ENCODE measurements around the gene SIX6.
A peak's percentile ranks its signal among the peaks of the same experiment; 100 is the strongest.
"Not testable (repeated sequence)": the region's sequence is repeated elsewhere in the genome, so short reads cannot be mapped to it uniquely, and the experiment has no call there.

The SIX6 gene

DNA sequence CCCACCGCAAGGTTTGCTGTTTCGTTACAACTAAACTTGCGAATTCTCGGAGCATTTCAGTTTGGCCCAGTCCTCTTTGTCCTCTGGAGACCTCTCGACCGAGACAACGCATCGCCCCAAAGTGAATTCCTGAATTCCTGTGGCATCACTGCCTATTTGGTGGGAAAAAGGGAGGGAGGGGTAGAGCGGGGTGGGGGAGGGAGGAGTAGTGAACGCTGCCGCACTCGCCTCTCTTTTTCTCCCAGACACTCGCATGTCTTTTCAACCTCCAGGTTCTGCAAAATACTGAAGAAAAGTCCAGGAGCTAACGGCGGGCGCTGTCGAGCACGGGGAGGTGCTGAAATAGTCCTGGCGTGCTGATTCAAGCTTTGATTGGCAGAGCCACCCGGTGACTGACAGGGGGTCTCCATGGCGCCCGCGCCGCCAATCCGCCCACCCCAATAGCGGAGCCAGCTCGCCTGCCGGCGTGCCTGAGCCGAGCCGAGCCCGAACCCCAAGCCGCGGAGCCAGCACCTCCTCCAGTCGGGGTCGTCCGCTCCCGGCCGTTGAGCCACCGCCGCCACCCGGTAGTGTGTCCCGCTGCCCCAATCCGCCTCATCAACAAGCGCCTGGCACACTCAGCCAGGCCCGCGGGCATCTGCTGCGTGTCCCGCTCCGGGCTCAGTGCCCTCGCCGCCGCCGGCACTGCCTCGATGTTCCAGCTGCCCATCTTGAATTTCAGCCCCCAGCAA, at the start of gene SIX6:
Gene SIX6 (plus strand): TSS at position 440 of the 731 bp plus-strand sequence. CDS start 253 bp downstream, at position 693.
- peak; percentile 23 for DNase-seq (ENCODE audit: low read depth)

DNA sequence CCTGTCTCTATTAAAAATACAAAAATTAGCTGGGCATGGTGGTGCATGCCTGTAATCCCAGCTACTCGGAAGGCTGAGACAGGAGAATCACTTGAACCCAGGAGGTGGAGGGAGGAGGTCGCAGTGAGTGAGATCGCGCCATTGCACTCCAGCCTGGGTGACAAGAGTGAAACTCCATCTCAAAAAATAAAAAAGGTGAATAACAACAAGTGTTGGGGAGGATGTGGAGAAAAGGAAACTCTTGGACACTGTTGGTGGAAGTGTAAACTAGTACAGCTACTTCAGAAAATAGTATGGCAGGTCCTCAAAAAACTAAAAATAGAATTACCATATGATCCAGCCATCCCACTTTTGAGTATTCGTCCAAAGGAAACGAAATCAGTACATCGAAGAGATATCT, 28.7 kb upstream of the SIX6 start:
- DNase-seq (ENCODE audit: low read depth) = not testable (repeated sequence)

DNA sequence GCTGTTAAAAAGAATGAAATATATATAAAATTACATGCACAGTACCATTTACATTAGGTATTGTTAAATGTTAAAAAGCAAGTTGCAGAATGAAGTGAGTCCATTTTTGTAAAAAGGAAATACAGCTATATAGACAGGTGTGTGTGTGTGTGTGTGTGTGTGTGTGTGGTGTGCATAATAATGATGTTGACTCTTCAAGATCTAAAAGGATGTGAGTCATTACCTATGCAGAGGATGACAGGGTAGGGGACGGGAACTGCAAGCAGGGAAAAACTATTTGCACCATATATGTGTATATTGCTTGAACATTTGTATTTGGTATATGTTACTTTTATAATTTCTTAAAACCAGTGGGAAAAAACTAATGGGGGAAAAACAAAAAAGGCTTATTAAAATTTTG, 26.2 kb upstream of the SIX6 start:
- DNase-seq (ENCODE audit: low read depth) = no peak

DNA sequence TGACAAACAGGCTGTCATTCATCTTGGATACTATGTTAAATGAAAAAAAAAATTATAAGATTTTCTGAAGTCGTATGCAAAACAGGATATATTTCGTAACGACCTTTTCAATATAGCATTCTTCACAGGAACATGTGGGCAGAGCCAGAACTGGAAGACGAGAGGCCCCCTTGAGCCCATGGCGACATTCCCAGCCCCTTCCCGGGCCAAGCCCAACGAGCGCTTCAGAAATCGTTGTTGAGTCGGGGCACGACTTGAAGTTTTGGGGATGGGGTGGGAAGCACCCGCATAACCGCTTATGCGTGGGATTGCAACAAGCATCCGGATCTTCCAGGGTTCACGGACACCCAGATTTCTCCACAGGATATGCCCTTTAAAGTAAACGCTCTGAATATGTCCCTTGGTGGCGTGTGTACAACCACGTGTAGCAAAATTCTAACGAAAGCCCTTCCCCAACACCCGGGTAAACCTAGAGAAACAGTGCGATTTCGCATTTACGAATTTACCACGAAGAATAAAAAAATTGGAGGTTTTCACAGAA, 23.8 kb upstream of the SIX6 start:
- no peak for DNase-seq (ENCODE audit: low read depth)

DNA sequence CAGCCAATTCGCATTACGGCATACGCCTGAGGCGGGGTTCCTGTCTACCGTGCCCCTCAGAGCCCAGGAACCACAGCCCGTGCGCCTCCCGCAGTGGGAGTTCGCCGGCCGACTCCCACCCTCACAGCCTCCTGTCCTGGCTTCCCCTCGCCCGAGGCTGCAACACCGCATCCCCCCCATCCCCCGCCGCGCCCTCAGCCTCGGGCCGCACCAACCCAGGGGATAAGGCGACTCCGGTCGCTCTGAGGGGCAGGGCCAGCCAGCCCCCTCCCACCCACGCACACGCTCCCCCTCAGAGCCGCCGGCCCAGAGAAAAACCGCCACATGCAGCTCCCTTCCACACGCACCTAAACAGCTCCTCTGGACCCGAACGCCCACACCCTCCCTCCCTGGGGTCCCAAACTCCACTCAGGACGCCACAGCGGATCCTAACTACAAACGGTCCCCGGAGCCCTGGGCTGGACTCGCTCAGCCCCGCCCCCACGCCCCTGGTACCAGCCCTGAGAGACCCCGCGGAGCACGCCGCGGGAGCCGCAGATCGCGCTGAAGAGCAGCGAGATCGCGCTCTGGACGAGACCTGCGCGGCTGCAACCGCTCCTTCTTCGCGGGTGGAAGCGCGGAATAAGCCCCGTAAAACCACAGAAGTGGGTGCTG, 23.2 kb upstream of the SIX6 start, which contains the start of gene C14orf39:
Gene C14orf39 (minus strand): TSS at position 466 of the 654 bp plus-strand sequence. CDS start 985 bp downstream, outside the sequence.
- DNase-seq (ENCODE audit: low read depth) = peak; percentile 10

DNA sequence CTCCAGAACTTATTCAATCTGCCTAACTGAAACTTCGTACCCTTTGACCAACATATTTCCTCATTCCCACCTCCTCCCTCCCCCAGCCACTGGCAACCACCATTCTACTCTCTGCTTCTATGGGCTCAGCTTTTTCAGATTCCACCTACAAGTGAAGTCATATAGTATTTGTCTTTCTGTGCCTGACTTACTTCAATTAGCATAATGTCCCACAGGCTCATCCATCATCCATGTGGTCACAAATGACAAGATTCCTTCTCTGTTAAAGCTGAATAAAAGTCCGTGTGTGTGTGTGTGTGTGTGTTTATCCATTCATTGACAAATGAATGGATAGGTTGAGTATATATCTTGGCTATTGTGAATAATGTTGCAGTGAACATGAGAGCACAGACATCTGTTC, 21.7 kb upstream of the SIX6 start:
- DNase-seq (ENCODE audit: low read depth) = no peak

DNA sequence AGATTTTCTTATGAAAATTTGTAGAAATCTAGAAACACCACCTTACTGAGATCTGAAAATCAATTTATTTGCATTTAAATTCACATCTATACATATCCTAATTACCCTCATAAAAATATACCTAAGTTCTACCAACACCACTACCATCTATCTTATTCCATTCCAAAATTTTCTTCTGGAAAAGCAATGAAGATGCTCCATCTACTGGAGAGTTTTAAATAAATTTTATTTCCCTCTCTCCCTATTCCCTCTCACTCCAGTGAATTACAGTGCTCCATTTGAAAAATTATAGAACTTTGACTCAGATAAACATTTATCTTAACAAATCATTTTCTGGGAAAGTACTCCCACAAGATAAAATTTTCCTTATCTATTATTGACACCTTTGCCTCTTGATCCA, 20.8 kb upstream of the SIX6 start:
- no peak for DNase-seq (ENCODE audit: low read depth)

DNA sequence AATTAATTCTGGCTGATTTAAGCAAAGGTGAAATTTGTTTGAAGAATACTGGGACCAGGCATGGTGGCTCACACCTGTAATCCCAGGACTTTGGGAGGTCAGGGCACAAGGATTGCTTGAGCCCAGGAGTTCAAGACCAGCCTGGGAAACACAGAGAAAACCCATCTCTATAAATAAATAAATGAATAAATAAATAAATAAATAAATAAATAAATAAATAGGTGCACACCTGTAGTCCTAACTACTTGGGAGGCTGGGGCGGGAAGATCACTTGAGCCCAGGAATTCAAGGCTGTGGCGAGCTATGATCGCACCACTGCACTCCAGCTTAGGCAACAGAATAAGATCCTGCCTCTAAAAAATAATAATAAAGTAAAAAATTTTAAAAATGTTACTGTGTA, 18.7 kb upstream of the SIX6 start:
- no peak for DNase-seq (ENCODE audit: low read depth)

DNA sequence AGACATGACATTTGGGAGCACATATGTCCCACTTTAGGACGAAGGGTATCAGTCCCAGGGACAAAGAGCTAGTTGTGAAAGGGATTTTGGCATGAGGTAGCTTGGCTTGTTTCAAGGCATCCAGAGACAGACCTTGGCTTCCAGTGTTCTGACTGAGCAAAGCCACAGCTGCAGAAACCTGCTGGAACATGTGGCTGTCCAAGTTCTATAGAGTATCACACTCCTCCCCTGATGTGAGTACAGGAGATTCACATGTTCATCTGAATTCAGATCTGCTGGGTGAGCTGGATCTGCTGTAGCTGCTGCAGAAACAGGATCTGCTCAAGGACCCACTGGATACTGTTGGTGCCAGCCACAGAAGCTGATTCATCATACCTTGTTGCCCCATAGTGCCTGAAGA, 13.0 kb upstream of the SIX6 start:
- DNase-seq (ENCODE audit: low read depth) = no peak

DNA sequence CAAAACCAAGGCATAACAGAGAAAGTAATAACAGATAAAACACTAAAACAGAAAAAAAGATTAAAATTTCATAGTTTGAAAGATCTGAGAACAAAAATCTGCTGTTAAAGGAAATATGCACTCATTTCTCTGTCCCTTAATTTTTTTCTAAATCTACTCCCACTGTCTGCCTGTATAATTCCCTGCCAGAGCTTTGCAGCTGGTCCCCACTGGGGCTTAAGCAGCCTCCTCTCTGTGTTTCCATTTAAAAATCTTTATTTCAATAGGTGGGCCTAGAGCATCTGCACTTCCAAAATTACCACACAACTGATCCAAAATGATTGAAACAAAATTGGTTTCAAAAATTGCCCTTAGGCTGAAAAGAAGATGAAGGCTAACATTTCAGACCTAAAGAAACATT, 6.4 kb upstream of the SIX6 start:
- DNase-seq (ENCODE audit: low read depth) = no peak

DNA sequence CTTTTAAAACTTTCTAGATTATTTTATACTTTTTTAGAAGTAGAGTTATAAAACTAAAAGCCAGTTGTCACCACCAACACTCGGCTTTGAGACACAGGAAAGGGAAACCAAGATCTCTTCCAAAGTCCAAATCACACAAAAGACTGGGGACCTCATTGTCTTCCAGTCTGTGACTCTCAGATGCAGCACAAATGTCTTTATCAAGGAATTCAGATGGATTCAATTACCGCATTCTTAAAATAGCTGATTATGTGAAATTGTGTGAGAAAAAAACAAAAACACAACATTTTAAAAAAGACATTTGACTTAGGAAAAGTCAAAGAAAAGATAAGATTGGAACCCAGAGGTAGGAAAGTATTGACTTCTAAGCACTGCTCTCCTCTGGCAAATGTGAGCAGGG, 3.5 kb upstream of the SIX6 start:
- DNase-seq (ENCODE audit: low read depth) = no peak

DNA sequence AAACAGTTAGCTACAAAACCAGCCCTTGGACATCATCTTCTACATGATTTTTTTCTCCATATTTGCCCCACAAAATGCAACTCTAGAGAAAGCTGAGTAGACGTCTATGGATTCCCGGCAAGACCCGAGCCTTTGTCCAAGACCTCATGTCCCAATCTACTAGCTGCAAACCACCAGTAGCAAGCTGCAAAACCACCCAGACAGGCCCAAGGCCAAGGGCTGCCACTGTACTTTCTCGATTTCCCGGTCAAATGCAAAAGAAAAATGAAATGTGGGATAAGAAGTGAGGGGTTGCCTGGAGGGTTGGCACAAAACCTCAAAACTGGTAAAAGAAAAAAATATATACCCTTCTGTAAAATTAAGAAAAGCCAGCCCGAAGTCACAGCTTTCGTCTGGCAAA, 2.9 kb upstream of the SIX6 start:
- no peak for DNase-seq (ENCODE audit: low read depth)

DNA sequence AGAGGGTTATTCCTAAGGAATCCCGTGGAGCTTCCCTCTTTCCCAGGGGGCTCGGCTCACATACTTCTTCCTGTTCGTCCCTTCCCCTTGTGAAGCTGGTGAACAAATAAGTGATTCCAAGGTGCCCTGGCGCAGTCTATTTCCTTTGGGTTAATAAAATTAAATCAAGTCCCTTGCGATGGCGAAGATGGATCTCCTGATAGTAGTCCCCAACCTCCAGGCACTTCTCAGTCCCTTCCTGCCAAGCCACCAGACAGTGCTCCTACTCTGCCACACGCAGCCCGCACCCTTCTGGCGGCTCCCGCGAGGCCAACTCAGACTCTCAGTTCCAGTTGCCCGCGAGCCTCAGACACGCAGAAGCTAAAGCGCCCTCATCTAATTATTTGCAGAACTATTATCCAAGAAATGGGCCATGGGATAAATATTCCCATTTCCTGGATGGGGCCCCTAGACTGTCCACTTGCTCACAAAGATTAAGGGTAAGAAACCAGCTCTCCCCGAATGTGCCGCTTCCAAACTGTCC, 2.4 kb upstream of the SIX6 start:
- no peak for DNase-seq (ENCODE audit: low read depth)

DNA sequence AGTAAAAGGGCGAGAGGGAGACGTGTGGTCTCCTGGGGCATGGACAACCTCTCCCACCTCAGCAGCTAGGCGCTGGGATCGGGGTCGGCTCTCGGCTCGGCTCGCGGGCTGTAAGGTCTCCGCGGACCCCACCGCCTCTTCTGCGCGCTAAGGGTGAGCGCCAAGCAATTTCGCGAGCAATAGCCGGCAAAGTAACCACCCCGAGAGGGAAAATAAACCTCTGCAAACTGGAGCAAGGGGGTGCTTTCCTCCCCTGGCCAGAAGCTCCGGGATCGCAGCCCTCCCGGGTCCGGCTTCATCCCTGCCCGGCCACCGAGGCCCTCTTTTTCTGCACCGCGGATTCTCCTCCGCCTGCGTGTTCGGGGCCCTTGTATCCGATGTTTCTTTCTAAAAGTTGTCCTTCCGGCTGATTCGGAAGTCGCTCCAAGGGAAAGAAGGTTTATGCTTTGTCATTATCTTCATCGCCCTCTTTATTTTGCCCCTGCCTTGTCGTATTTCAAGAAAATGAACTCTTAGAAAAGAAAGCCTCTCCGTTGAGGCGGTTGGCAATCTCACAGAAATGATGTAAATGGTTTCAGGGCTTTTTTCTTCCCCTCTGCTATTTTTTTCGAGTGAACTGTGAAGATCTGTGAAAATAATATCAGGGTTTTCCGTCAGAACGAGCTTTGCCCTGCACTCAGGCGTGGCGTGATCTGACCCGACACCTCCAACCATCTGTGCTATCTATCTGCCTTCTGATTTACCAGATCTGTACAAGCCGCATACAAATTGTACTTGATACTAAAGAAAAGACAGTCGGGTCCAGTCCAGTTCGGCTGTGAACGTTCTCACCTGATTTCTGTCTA, 1.7 kb upstream of the SIX6 start:
- DNase-seq (ENCODE audit: low read depth) = no peak

DNA sequence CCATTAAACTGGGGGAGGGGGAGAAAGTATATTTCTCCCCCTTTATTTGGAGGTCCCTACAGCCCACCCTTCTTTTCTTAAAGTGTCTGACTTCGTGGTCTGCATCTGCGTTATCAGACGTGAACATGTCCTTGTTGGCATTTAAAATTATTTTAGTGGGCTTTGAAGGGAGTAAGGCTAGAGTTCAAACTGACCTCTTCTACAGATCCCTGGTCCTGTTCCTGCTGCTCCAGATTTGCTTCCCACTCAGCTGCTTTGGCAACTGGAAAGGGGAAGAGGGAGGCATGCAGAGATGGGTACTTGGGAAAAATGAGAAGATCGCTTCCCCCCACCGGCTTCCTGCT, 611 bp upstream of the SIX6 start:
- no peak for DNase-seq (ENCODE audit: low read depth)

DNA sequence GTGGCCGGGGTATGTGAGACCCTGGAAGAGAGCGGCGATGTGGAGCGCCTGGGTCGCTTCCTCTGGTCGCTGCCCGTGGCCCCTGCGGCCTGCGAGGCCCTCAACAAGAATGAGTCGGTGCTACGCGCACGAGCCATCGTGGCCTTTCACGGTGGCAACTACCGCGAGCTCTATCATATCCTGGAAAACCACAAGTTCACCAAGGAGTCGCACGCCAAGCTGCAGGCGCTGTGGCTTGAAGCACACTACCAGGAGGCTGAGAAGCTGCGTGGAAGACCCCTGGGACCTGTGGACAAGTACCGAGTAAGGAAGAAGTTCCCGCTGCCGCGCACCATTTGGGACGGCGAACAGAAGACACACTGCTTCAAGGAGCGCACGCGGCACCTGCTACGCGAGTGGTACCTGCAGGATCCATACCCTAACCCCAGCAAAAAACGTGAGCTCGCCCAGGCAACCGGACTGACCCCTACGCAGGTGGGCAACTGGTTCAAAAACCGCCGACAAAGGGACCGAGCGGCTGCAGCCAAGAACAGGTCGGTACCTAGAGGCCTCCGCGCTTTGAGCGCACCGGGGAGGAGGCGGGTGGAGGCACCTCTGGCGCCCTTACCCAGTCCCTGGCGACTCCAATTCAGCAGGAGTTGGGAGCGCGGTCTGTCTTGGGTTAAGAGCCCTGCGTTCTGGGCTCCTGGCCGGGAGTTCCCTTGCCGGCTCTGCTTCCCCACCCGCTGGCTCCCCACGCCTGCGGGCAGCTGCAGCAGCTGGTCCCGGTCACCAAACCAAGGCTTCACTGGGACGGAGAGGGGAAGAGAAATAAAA, 700 bp downstream of the SIX6 start:
- no peak for DNase-seq (ENCODE audit: low read depth)

DNA sequence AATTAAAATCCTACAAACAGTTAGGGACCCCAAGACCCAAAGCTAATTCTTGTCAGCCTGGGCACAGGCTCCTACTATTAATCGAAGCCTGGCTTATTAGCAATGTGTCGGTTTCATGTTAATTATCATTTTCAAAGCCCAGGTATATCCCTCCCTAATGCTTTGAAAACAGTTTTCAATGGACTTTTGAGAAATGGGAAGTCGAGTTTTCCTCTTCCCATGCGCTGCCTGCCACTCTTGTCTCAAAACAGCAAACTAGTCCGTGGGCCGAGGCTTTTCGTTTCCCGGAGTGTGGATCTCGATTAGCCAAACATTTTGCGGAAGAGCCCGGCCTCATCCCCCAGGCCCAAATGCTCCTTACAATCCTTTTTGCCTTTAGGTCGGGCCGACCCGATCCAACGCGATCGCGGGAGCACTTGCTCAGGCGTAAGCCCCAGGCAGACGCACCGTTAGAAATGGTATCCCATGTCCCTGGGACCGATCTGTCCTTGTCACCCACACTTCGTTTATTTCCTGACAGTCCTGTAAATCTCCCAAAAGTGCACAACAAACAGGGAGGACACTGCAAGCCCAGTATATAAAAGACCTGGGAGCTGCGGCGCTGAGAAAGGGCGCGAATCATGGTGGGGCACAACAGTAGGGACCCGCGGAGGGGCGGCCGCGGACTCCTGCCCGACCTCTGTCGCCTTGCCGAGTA, 1.5 kb downstream of the SIX6 start:
- no peak for DNase-seq (ENCODE audit: low read depth)

DNA sequence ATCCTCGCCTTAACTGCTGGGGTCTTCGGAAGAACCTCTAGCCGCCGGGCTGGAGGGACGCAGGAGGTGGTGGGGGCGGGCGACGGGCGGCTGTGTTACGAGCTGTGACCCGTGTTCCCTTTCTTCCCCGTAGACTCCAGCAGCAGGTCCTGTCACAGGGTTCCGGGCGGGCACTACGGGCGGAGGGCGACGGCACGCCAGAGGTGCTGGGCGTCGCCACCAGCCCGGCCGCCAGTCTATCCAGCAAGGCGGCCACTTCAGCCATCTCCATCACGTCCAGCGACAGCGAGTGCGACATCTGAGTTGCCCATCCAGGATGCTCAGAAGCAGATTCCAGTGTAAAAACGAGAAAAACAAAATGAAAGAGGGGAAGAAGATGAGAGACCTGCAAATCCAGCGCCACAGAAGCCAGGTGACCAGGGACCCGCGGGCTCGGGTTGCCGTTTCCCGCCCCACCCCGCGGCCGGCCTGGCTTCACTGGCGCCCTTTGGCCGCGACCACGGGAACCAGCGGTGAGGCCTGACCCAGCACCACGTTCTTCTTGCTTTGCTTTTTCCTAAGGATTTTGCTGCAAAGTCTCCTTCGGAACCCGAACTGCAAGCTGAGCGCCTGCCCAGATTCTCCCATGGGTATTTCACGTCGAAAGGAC, 2.1 kb downstream of the SIX6 start:
- no peak for DNase-seq (ENCODE audit: low read depth)

DNA sequence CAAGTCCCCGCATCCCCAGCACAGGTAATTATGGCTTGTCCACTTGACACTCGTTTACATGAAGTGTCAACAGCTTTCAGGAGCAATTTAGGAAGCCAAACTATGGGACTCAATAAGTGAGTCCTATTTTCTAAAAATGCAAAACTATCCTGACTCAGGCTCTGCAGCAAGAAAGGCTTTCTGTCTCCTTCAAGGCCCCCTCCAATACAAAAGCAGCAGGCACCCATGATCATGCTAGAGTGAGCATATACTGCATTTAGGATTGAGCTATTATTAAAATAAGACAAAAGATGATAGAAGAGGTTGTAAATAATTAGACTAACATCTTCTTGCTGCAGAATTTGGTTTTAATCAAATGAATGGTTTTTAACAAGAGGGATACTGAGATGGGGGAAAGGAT, 3.2 kb downstream of the SIX6 start:
- DNase-seq (ENCODE audit: low read depth) = no peak

DNA sequence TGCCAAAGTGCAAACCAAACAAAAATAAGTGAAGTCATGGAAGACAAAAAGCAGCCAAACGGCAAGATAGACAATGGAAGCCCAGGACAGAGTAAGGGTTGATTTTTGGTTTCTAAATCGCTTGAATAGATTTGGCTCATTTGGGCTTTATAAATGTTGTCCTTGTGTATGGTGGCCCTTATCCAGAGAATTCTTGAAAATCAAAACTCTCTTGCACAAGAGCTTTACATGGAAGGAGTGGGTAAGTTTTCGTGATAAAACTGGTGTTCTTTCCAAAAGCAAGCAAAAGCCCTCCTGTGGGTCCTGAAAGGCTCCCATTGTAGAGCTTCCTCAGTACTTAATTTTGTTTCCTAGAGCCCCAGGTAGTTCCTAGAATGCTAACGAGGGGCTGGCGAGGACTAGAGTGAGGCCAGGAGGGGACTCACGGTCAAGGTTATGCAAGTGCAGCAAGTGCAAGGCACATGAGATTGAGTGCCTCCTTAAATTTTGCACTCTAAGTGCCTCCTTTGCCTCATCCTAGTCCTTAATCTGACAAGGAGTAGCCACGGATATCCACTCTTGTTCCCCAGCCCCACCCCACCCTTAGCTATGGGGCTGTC, 4.1 kb downstream of the SIX6 start:
- DNase-seq (ENCODE audit: low read depth) = no peak

All from amniotic epithelial cell (primary cell).